Activated naive CD4-positive, alpha-beta T cell treated with anti-CD3 and anti-CD28 coated beads, Interleukin-2, amount 10 ng/mL, durations not matched to agents 7 days and 5 days (primary cell): ENCODE results near the gene SRC.

Experiments used
- CTCF ChIA-PET: fragments of 350-600 bp; sonication (Branson Sonifier 250); formaldehyde crosslinking; loops from one replicate; lab custom pipeline; 2021; ENCODE audit warnings: antibody characterized with exemption; lab: Charles Lee
- DNase-seq: peaks from one replicate; pipeline ENCODE4 v3.0.0-alpha.2; 2020
- H3K27ac Mint-ChIP-seq: one replicate; pipeline ENCODE4 v1.8.0; 2021; ENCODE audit warnings: mild to moderate bottlenecking, moderate library complexity, mixed read lengths
- H3K27me3 Mint-ChIP-seq: one replicate; pipeline ENCODE4 v1.8.0; 2021; ENCODE audit warnings: mild to moderate bottlenecking, mixed read lengths
- H3K36me3 Mint-ChIP-seq: one replicate; pipeline ENCODE4 v1.8.0; 2021; ENCODE audit warnings: mixed read lengths
- H3K4me1 Mint-ChIP-seq: one replicate; pipeline ENCODE4 v1.8.0; 2021; ENCODE audit warnings: mixed read lengths
- H3K4me3 Mint-ChIP-seq: one replicate; pipeline ENCODE4 v1.8.0; 2021; ENCODE audit warnings: mild to moderate bottlenecking, moderate library complexity, mixed read lengths
- H3K9me3 Mint-ChIP-seq: one replicate; pipeline ENCODE4 v1.8.0; 2021; ENCODE audit warnings: mixed read lengths

The SRC gene

DNA sequence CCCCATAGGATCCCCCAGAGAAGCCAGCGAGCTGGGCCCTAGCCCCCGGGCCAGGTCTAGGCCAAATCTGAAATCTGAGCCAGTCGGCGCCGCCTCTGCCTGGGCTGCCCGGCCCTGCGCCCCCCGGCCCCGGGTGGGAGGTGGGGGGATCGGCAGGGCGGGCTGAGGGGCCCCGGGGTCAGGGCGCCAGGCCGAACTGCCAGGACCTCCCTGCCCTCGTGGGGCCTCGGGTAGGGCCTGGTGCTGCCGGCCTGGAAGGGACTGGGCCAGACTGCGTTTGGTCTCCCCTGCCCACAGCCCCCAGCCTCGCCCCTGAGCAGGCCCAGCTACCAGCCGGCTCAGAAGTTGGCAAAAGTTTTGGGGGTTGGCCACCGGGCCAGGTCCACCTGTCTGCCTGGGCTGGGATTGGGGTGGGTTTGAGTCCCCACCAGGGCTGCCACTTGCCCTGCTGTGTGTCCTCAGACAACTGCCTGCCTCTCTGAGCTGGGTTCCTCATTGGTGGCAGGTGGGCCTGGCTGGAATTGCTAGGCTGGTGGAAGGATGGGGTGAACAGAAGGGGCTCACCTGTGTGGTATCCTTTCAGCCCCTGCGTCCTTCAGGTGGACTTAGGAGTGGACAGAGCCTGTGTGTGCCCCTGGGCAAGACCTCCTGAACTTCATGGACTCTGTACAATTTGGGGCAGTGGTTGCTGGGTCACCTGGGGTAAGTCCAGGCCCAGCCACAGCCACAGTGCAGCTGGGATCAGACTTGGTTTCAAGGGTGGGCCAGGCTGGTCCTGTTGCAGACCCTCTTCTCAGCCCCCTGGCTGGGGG is 801 bp downstream of the SRC start:
- Mint-ChIP-seq H3K4me3 (peak overlapping the region; percentile 54), H3K4me1 (peaks cover 23% of the 10 kb centered on the region), H3K27ac (no peak overlapping the region), H3K9me3 (no peaks in the 10 kb centered on the region), H3K36me3 (no peaks in the 10 kb centered on the region), H3K27me3 (peaks cover 27% of the 10 kb centered on the region)
- CTCF ChIA-PET: interaction anchor here (0.6 kb wide), 2 partner anchors 17 to 69 kb away, joined by 3 read pairs; no protein-coding TSS in a partner anchor
- DNase-seq: no peak

DNA sequence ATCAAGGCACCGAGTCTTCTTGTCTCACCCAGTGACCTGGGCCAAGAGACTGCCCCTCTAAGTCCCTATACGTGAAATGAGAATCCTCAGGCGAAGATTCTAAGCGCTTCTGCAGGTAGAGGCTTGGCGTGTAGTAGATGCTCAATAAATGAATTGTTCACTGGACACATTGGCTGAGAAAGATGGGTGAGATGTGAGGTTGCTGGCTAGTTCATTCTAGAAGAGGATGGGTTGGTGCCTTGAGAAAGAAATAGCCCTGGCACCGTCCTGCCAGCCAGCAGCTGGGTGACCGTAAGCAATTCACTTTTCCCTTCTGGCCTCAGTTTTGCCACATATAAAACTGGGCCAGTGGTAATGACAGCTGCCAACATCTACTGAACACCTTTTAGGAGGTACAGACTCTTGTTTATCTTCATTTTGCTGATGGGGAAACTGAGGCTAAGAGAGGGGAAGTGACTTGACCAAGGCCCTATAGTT is 1.4 kb downstream of the SRC start:
- Mint-ChIP-seq H3K4me3 (peak overlapping the region; percentile 54), H3K4me1 (peaks cover 23% of the 10 kb centered on the region), H3K36me3 (no peaks in the 10 kb centered on the region), H3K9me3 (no peaks in the 10 kb centered on the region), H3K27me3 (peaks cover 27% of the 10 kb centered on the region), H3K27ac (no peak overlapping the region)
- DNase-seq: no peak
- CTCF ChIA-PET: interaction anchor here (0.6 to 1.1 kb wide), 2 partner anchors 70 to 71 kb away, joined by 3 read pairs; no protein-coding TSS in a partner anchor

DNA sequence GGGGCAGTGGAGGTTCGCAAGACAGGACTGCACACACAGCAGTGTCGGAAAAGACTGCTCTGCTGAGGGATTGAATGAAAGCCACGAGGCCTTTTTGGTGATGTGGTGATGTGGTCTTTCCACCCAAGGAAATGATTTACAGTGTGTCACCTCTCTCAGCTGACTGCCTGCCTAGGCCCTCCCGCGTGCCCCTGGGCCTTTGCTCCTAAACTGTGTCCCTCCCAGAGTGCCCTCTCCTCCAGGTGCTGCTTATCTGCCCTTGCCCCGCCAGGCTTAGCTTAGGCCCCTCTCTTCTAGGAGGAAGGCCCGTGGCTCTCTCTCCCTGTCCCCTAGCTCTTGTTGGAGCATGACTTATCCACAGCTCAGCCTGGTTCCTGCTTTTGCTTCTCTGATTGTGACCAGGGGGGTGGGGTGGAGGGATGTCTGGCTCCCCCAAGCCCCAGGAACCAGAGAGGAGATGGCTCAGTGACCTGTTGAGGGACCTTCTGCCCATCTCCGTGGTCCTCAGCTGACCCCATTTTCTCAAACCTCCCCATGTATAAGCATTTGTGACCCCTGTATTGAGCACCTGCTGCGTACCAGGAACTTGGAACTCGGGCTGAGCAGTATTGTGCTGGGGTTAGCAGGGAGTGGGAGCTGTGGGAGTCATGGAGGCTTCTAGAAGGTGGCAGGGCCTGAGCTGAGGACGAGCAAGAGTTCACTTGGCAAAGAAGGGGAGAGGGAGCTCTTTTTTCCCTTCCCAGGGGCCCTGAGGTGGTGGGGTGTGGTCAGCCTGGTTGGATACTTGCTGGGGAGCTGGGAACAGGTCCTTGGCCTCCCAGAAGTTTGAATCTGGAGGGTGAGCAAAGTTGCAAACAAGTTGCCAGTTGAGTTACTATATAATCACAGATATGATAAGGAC is 2.2 kb downstream of the SRC start:
- Mint-ChIP-seq H3K27ac (no peak overlapping the region), H3K36me3 (no peaks in the 10 kb centered on the region), H3K4me3 (peak overlapping the region; percentile 9), H3K27me3 (peaks cover 27% of the 10 kb centered on the region), H3K4me1 (peaks cover 23% of the 10 kb centered on the region), H3K9me3 (no peaks in the 10 kb centered on the region)
- DNase-seq: no peak
- CTCF ChIA-PET: interaction anchor here (1.1 kb wide), 1 partner anchor 71 kb away, joined by 3 read pairs; no protein-coding TSS in a partner anchor

DNA sequence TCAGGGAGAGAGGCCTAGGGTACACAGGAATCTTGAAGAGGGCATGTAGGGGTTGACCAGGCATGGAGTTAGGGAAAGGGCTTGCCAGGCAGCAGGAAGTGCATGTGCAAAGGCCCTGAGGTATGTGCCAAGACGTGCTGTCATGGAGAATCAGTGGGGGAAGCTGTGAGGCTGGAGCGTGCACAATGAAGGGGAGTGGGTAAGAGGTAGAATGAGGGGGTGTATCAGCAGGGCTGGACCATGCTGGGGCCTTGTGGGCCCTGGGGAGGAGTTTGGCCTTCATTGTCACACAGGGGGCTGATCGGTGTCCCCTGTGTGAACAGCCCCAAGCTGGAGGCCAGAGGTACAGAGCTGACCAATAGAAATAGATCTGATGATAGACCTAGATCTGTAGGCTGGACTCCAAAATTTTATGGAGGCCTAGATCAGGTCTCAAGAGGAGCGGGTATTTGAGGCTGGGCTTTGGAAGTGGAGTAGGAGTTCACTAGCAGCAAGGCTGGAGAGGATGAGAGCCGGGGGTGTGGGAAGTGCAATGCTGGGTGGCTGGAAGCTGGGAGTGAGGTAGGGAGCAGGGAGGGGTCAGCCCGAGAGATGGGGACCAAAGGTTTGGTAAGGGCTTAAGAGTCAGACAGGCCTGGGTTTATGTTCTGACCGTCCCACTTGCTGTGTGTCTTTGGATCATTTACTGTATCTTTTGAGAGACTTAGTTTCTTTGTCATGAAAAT is 3.0 kb downstream of the SRC start:
- peaks cover 25% of the 10 kb centered on the region for H3K27me3 Mint-ChIP-seq
- H3K27ac Mint-ChIP-seq: no peak overlapping the region
- no peaks in the 10 kb centered on the region for H3K9me3 Mint-ChIP-seq
- no peak overlapping the region for H3K4me3 Mint-ChIP-seq
- no peaks in the 10 kb centered on the region for H3K36me3 Mint-ChIP-seq
- no peak for DNase-seq
- H3K4me1 Mint-ChIP-seq: peaks cover 15% of the 10 kb centered on the region
- CTCF ChIA-PET: interaction anchor here (1.7 kb wide), 1 partner anchor 215 kb away, joined by 4 read pairs; no protein-coding TSS in a partner anchor

DNA sequence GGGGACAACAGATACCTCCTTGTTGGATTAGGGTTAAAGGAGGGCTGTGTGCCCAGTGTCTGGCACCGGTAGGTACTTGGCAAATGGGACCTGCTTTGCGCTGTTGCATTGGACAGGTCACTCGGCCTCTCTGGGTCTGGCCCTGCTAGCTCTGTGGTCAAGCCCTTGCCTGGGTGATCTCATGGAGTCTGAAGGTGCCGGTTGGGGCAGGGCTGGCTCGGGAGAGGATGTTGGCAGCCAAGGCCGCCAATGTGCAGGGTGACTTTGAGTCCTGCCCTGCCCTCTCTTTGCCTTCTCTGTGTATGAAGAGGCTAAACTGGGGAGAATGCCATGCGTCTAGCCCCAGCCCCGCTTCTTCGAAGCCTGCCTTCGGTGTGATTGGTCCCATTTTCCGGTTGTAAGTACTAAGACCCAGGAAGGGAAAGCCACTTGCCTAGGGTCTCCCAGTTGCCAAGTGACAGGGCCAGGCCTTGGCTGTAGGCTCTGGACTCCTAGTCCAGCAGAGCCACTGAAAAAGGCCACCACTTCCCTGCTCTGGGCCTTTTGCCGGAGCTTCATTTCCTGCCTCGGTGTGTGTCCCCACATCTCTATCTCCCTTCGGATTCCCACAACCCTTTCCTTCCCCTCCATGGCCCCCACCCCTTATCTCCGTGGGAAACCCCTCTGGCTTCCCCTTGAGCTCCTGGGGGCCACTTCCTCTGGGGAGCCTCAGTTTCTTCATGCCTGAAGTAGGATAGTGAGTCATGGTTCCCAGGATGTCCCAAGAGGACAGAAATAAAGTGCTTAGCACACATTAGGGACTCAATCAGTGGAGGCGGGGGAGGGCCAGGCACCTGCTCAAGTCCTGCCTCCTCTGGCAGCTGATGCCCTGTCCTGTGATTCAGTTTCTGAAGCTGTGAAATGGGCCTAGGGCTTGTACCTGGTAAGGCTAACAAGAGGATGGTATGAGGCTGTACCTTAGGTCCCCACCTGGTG is 3.9 kb downstream of the SRC start:
- CTCF ChIA-PET: interaction anchor here (0.5 to 1.7 kb wide), 2 partner anchors 25 to 214 kb away, joined by 3 to 4 read pairs; no protein-coding TSS in a partner anchor
- no peaks in the 10 kb centered on the region for H3K36me3 Mint-ChIP-seq
- peaks cover 17% of the 10 kb centered on the region for H3K27me3 Mint-ChIP-seq
- no peaks in the 10 kb centered on the region for H3K9me3 Mint-ChIP-seq
- H3K4me3 Mint-ChIP-seq: no peak overlapping the region
- peaks cover 8% of the 10 kb centered on the region for H3K4me1 Mint-ChIP-seq
- no peak overlapping the region for H3K27ac Mint-ChIP-seq
- DNase-seq: no peak

DNA sequence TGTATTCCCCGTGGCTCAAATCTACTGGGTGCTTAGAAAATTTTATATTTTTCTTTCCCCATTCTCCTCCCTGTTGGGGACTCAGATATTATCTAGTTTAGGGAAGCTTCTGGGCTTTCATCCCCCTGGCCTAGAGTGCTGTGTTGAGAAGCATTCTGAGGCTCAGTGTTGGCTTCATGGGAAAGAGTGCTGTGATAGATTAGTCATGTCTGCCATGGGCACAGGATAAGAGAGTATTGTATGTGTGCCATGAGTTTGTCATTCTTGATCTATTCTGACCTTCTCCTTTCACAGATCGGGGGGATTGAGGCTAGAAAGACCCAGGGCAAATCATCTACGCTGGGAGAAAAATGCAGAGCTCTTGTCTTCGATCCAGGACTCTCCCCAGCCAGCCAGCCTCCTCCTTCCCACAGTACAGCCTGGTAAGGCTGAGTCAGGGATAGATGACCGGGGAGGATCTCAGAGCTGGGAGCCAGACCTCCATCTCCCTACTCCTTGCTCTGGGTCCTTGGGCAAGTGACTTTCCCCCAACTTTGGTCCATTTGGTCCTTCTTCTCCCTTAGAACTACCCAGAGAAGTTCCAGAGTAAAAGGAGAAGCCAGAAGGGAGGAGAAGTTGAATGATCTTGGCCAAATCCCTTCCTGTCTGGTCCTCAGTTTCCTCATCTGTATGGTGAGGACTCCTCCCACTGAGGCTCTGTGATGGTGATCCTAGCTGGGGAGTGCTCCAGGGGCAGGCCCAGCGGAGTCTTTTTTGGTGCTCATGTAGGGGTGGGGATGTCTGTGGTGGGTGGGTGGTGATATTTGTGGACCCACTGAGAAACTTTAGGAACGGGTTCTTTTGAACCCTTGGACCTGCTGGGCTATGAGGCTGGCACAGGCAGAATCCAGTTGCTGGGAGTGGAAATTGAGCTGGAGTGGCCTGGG is 5.0 kb downstream of the SRC start:
- H3K27ac Mint-ChIP-seq: no peak overlapping the region
- H3K27me3 Mint-ChIP-seq: peaks cover 11% of the 10 kb centered on the region
- H3K36me3 Mint-ChIP-seq: no peaks in the 10 kb centered on the region
- no peaks in the 10 kb centered on the region for H3K9me3 Mint-ChIP-seq
- H3K4me1 Mint-ChIP-seq: peaks cover 2% of the 10 kb centered on the region
- no peak overlapping the region for H3K4me3 Mint-ChIP-seq
- DNase-seq: no peak
- CTCF ChIA-PET: interaction anchor here (0.8 to 1.7 kb wide), 3 partner anchors 24 to 213 kb away, joined by 3 to 4 read pairs (median 4); no protein-coding TSS in a partner anchor

DNA sequence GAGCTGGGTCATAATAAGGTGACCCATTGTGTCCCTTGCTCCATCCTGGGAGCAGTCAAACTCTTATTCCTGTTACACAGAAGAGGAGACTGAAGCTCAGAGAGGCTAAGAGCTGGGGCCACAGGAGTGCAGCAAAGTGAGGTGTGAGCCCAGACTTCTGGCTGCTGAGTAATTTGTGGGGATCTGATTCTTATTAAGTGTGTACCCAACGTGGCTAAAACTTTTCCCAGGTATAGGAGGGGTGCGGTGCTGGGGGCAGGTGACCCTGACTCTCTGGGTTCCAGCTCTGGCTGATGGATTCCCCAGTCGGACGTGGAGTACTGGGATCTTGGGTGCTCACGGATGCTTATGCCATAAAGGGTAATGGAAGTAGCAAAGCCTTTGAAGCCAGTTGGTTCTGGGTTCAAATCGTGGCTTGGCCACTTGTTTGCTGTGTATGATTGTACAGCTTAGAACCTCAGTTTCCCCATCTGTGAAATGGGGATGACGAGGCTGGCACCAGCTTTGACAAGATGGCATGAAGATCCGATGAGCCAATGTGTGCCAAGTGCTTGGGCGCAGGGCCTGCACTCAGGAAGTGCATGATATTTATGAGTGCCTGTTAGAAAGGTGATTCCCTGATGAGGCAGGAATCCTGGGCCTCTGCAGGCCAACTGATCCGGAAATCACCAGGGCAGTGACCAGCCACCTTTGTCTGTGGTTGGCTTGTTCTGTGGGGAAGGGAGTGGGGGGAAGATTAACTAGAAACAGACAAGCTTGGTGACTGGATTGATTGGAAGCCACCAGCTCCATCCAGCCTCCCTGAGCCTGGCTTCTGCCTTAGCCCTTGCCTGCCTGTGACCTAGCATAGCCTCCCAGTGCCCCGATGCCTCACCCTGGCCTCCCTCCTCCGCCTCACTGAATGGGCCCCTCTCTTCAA is 6.0 kb downstream of the SRC start:
- no peaks in the 10 kb centered on the region for H3K9me3 Mint-ChIP-seq
- H3K4me3 Mint-ChIP-seq: no peak overlapping the region
- no peak for DNase-seq
- CTCF ChIA-PET: interaction anchor here (0.8 to 0.9 kb wide), 2 partner anchors 23 to 33 kb away, joined by 3 to 4 read pairs; no protein-coding TSS in a partner anchor
- no peaks in the 10 kb centered on the region for H3K36me3 Mint-ChIP-seq
- H3K4me1 Mint-ChIP-seq: peaks cover 2% of the 10 kb centered on the region
- peaks cover 9% of the 10 kb centered on the region for H3K27me3 Mint-ChIP-seq
- no peak overlapping the region for H3K27ac Mint-ChIP-seq

DNA sequence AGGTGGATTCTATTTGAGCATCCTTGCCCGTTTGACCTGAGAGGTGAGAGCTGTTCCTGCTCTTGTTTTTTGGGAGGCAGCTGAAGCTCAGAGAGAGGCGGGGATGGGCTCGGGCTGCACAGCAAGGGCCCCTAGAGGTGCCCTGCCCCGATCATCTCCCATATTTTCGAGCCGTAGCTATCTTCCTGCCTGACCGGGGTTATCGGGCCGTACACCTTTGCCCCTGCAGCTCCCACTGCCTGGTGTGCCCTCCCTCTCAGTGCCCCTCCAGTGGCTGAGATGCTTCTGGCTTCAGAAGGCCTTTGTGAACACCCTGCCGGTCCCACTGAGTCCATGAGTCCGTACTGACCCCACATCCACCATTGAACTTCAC is 6.7 kb downstream of the SRC start:
- no peaks in the 10 kb centered on the region for H3K36me3 Mint-ChIP-seq
- no peak overlapping the region for H3K27ac Mint-ChIP-seq
- H3K27me3 Mint-ChIP-seq: peaks cover 3% of the 10 kb centered on the region
- H3K4me3 Mint-ChIP-seq: no peak overlapping the region
- no peaks in the 10 kb centered on the region for H3K9me3 Mint-ChIP-seq
- no peaks in the 10 kb centered on the region for H3K4me1 Mint-ChIP-seq
- DNase-seq: no peak
- CTCF ChIA-PET: no interaction called here

DNA sequence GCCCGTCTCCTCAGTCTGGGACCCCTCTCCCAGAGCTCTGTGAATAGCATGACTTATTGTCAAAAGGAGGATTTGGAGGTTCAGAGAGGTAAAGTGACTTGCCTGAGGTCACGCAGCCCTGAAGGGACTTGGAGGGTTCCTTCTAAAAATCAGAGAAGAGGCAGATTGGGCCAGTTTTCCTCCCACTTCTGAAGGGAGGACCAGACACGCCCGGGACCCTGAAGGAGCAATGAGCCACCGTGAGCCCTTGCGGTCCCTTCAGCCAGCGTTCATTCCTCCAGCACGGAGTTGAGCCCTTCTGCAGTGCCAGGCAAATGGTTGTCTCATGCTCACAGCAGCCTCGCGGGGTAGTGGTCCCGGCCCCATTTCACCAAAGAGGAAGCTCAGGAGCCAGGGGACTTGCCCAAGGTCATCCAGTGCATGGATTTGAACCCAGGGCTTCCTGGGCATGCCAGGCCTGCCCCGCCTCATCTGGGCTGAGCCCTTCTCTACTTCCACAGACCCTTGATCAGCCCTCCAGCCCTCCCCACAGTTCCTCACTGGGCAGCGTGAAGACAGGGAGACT is 7.4 kb downstream of the SRC start:
- no peaks in the 10 kb centered on the region for H3K4me1 Mint-ChIP-seq
- no peak for DNase-seq
- CTCF ChIA-PET: no interaction called here
- no peaks in the 10 kb centered on the region for H3K9me3 Mint-ChIP-seq
- no peak overlapping the region for H3K27ac Mint-ChIP-seq
- H3K4me3 Mint-ChIP-seq: no peak overlapping the region
- no peaks in the 10 kb centered on the region for H3K36me3 Mint-ChIP-seq
- H3K27me3 Mint-ChIP-seq: peaks cover 3% of the 10 kb centered on the region

DNA sequence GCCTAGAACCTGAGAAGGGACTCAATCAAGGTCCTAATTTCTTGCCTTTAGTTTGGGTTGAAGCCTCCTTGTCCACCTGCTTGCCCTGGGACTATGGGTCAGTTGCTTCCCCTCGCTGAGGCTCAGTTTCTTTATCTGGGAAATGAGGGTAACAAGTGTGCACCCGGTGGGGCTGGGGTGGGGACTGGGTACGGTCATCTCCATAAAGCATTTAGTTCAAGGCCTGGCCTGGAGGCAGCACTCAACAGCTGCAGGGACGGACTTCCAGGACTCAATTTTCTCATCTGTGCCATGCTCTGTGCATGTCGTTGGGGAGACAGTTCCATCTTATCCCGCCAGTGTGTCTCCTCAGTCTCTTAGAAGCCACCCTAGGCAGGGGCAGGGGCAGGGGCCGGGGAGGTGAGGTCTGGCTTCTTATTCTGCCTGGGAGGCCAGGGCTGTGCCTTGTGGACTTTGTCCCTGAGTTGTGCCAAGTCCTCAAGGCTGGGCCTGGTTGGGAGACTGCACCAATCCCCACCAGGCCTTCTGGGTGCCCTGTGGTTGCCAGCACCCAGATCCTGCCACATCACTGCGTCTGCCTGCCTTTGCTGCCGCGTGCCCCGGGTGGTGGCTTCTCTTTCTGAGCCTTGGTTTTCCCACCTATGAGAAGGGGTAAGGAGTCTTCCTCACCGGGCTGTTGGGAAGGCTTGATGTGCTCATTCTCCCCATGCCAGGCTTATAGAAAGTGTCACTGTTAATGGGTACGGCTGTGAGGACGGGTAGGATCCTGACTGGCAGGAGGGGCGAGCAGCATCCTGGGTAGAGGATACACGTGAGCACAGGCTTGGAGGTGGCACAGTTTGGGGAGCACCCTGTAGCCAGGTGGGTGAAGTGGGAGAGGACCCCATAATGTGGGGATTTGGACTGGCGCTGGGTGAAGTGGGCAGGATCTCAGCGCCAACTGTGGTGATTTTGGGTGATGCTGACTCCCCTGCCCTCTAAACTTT is 8.6 kb downstream of the SRC start:
- Mint-ChIP-seq H3K27me3 (peaks cover 3% of the 10 kb centered on the region), H3K4me1 (no peaks in the 10 kb centered on the region)

More for the DNA sequence above, 8.6 kb downstream of the SRC start:
- Mint-ChIP-seq H3K9me3 (no peaks in the 10 kb centered on the region), H3K27ac (no peak overlapping the region), H3K36me3 (no peaks in the 10 kb centered on the region), H3K4me3 (no peak overlapping the region)
- CTCF ChIA-PET: no interaction called here
- DNase-seq: no peak
